K562 (cell line): ENCODE data around the gene KITLG.

Source experiments
- CTCF ChIP-seq, 3 experiments: IDR thresholded peaks in 2 of 3; conservative IDR thresholded peaks in 1 of 3; 2 replicates each; pipeline ENCODE4 v1.5.1; 2011 to 2012; ENCODE audit warnings: low read length in 3 of 3, mild to moderate bottlenecking in 3 of 3, control low read depth in 2 of 3, improper control_type of control experiment in 1 of 3, inconsistent platforms in 1 of 3, low read depth in 1 of 3, mixed read lengths in 1 of 3, moderate library complexity in 1 of 3; ENCODE audit not compliant: insufficient read depth in 2 of 3
- KLF13 ChIP-seq: fragments of 450-650 bp; IDR thresholded peaks from 2 replicates; pipeline ENCODE4 v1.6.1; 2016; ENCODE audit warnings: missing genetic modification characterization, low read depth, mild to moderate bottlenecking, missing compliant biosample characterization, moderate library complexity, borderline replicate concordance
- MAX ChIP-seq: sonication (generic); formaldehyde crosslinking; IDR thresholded peaks from 2 replicates; pipeline ENCODE4 v1.9.0; 2022; ENCODE audit warnings: mild to moderate bottlenecking, missing genetic modification reagents
- RBBP5 ChIP-seq: fragments of 200-600 bp; sonication (generic); IDR thresholded peaks from 2 replicates; pipeline ENCODE4 v1.6.1; 2012; ENCODE audit warnings: borderline replicate concordance, mild to moderate bottlenecking, low read length, control low read depth, inconsistent platforms; ENCODE audit not compliant: insufficient read depth, poor library complexity, severe bottlenecking
- TSC22D4 ChIP-seq: fragments of 450-650 bp; IDR thresholded peaks from 2 replicates; pipeline ENCODE4 v1.6.1; 2016; ENCODE audit warnings: missing genetic modification characterization, missing biosample characterization, control low read depth
- TF ChIP-seq, protein P1 (sequence below): fragments of 200-800 bp; sonication (Bioruptor generic); IDR thresholded peaks from 2 replicates; pipeline ENCODE4 v1.6.1; 2017; ENCODE audit warnings: missing genetic modification characterization, missing compliant biosample characterization

- TF ChIP-seq, protein P1, sequence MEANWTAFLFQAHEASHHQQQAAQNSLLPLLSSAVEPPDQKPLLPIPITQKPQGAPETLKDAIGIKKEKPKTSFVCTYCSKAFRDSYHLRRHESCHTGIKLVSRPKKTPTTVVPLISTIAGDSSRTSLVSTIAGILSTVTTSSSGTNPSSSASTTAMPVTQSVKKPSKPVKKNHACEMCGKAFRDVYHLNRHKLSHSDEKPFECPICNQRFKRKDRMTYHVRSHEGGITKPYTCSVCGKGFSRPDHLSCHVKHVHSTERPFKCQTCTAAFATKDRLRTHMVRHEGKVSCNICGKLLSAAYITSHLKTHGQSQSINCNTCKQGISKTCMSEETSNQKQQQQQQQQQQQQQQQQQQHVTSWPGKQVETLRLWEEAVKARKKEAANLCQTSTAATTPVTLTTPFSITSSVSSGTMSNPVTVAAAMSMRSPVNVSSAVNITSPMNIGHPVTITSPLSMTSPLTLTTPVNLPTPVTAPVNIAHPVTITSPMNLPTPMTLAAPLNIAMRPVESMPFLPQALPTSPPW (CRISPR knock-in tag) = no peak
- TF ChIP-seq KLF13 (tag) = no peak
- TF ChIP-seq CTCF (IDR thresholded peaks at IDR 0.05 in 2 of 3, conservative IDR thresholded peaks at IDR 0.05 in 1 of 3; ENCODE audit: insufficient read depth in 2 of 3, low read depth in 1 of 3, low read length in 3 of 3) = no peak
- TF ChIP-seq MAX (CRISPR knock-in tag) = no peak
- TF ChIP-seq RBBP5 = no peak
- TF ChIP-seq TSC22D4 (tag) = no peak
These were observed 108.0 kb downstream of the KITLG start for GRCh38 chr12:88472248-88472647.
